DOHH2 (cell line): ENCODE measurements around the gene COLEC12.

Experiments
- EZH2phosphoT487 ChIP-seq: fragments of 200-600 bp; sonication (generic); IDR thresholded peaks from 2 replicates; pipeline ENCODE4 v1.6.1; 2017; ENCODE audit warnings: borderline replicate concordance, mild to moderate bottlenecking, antibody characterized with exemption, low read length, moderate library complexity, mixed read lengths
- TF ChIP-seq, protein P1 (sequence below): fragments of 200-600 bp; sonication (generic); IDR thresholded peaks from one replicate; pipeline ENCODE4 v1.5.1; 2014; ENCODE audit warnings: antibody characterized with exemption, mild to moderate bottlenecking, low read depth, low read length; ENCODE audit not compliant: poor library complexity, severe bottlenecking

DNA sequence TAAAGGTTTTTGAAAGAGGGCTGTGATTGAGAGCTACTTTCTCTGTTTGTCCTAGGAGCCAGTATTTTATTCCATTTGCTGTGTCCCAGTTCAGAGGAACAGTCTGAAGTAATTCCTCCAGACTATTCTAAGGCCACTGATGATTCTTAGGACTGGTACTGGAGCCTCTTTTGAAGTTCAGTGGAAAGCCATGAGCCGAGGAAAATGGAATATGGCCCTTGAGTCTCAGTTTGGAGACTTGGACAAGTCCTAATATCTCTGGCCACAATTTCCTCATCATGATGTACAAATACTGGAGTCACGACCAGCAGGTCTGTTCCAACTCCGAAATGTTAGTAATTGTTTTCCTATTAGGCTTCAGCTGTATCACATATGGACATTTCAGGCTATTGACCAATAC lies 7.1 kb upstream of the COLEC12 start:
- TF ChIP-seq, protein P1, sequence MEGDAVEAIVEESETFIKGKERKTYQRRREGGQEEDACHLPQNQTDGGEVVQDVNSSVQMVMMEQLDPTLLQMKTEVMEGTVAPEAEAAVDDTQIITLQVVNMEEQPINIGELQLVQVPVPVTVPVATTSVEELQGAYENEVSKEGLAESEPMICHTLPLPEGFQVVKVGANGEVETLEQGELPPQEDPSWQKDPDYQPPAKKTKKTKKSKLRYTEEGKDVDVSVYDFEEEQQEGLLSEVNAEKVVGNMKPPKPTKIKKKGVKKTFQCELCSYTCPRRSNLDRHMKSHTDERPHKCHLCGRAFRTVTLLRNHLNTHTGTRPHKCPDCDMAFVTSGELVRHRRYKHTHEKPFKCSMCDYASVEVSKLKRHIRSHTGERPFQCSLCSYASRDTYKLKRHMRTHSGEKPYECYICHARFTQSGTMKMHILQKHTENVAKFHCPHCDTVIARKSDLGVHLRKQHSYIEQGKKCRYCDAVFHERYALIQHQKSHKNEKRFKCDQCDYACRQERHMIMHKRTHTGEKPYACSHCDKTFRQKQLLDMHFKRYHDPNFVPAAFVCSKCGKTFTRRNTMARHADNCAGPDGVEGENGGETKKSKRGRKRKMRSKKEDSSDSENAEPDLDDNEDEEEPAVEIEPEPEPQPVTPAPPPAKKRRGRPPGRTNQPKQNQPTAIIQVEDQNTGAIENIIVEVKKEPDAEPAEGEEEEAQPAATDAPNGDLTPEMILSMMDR = no peak
- no peak for TF ChIP-seq EZH2phosphoT487
